NCI-H2107 treated with DMSO at 0.1 percent for 48 hours (cell line): ENCODE data around the gene NPIPB8.
"Not testable (repeated sequence)": the region's sequence is repeated elsewhere in the genome, so short reads cannot be mapped to it uniquely, and the experiment has no call there.

Experiments used
- DNase-seq: peaks from one replicate; lab custom pipeline; 2025; ENCODE audit not compliant: unreplicated experiment; lab: John Stamatoyannopoulos, UW

NPIPB8 gene

DNA sequence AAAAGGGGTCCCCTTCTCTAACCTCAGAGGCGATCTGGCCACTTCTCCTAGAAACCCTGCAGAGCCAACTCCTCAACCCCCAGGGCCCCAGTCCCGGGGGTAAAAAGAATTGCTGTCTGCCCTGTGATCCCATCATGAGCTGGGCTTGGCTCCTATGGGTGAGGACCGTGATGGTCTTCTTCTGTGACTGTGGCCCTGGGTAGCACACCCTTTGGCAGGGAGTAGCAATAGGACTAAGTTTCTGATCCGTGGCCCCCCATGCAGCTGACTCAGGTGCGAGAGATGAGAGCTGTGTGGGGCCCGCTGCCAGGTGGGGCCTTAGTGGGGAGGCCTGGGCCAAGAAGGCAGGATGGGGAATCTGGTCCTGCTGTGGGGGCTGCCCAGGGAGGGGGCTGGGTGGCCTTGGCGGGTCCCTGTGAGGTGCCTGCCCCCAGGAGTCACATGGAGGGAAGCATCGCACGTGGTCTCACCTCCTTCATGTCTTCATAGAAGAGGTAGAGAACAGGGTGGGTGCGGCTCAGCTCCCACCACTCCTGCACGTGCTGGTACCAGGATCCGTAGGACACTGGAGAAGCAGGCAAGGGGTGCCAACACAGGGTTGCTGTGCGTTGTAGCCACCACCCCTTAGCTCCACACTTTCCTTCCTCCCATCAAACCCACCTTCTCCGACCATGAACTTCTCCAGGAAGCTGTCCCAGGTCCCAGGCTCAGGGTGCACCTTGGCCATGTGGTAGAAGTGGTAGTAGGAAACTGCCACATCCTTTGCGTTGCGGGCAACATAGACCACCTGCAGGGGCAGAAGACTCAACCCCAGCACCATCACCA lies 31.4 kb upstream of the NPIPB8 start:
- DNase-seq = no peak

DNA sequence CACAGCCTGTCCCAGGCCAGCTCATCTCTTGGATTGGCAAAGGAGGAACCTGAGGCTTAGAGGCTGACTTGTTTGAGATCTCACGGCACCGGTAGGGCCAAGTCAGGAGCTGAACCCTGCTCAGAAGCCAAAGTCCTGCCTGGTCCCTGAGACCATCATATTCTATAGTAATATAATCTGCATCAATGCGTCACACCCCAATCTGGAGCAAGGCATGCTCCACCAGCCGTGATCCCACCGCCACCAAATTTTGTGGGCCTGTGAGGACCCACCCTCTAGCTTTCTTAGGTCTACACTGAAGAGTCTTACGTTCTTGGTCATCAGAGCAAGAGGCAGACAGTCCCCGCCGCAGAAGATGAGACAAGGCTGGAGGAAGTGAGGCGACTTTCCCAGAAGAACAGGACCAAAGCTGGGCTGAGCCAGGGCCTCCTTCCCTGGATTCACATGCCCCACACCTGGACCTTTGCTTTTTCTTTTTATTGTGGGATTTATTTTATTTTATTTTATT lies 30.7 kb upstream of the NPIPB8 start:
- no peak for DNase-seq

DNA sequence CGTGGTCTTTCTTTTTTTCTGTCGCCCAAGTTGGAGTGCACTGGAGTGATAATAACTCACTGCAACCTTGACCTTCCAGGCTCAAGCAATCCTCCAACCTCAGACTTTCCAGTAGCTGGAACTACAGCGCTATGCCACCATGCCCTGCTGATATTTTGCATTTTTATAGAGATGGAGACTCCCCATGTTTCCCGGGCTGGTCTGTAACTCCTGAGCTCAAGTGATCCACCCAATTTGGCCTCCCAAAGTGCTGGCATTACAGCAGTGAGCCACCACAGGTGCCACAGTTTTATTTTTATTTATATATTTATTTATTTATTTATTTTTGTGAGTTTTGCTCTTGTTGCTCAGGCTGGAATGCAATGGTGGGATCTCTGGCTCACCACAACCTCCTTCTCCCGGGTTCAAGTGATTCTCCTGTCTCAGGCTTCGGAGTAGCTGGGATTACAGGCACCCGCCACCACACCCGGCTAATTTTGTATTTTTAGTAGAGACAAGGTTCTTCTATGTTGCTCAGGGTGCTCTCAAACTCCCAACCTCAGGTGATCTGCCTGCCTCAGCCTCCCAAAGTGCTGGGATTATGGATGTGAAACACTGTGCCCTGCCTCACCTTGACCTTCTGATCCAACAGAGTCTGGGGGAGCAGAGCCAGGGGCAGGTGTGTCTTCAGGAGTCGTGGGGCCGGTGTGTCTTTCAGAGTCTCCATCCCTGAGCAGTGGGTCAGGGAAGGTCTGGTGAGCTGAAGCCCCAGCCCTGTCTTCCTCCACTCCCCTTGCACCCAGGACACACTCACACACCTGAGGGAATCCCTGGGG lies 30.0 kb upstream of the NPIPB8 start:
- DNase-seq = not testable (repeated sequence)

DNA sequence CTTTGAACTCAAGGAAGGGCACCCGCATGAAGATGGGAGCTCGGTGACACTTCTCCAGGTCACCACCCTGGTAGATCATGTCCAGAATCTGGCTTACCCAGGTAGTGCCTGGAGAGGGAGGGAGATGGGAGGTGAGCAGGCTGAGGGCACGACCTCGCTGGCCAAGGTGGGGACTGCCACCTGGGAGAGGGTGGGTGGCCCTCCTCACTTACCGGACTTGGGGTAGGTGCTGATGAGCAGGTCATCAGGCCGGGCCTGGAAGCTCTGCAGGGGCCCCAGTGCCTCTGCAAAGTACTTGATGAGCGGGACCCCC lies 29.4 kb upstream of the NPIPB8 start:
- DNase-seq = not testable (repeated sequence)

DNA sequence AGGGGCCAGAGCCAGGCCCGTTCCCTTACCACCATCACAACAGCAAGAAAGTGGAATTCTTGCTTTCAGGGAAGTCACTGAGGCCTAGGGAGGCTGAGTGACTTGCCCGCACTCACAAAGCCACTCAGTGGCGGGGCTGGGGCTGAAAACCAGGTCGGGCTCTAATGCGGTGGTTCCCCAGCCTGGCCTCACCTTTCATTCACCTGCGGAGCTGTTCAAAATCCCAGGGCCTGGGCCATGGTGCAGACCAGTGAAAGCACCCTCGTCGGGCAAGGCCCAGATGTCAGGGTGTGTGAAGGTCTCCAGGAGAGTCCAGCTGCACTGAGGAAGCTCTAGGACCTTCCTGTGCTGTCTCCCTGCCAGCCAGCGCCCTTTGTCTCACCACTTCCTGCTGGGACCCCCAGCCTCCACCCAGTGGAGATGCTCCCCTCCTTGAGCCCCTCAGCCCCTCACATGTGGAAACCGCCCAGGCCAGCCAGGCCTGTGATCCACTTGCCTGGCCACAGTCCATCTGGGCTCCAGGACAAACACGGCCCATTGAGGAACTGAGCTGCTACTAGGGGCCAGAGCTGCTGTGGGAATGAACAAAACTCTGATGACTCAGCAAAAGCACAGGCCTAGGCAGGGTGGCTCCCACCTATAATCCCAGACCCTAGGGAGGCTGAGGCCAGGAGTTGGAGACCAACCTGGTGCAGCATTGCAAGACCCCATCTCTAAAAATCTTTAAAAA lies 28.8 kb upstream of the NPIPB8 start:
- DNase-seq = not testable (repeated sequence)

DNA sequence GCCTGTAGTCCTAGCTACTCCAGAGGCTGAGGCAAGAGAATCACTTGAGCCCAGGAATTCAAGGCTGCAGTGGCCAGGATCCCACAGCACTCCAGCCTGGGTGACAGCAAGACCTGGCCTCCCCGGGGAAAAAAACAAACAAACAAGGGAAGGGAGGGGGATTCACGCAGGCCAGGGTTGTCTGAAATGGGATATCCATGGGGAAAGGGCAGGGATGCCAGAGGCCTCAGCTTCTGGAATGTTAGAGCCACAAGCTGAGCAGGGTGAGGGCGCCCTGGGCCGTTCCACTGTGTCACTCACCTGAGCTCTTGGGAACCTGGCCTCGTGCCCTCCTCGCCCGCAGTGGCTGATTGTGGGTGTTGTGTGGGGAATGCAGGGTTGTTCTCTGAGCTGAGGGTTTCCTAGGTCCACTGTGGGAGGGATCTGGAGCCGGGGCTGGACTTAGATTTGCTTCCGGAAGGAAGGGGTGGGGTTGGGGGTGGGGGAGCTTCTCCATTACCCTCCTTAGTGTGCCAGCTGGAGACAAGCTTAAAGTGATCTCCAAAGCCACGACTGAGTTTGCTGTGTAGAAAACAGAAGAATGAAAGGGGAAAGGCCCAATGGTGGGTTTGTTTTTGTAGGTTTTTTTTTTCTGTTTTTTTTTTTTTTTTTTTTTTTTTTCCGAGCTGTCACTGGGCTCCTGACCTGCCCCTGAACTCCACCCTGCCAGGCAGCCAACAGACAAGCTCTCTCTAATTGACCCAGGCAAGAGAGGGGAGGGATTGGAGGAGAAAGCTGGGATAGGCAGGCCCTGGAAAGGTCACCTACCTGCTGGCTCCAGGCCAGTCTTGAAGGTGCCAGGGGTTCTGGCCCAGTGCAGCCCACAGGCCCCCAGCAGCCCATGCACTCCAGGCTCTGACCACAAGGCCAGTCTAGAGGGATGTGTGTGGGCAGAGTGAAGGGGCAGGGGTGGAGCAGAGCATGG lies 28.0 kb upstream of the NPIPB8 start, which contains the start of gene SULT1A1:
TSS of gene SULT1A1 (minus strand) at position 414 of the 964 bp plus-strand sequence. CDS start 1,189 bp downstream, outside the sequence.
- DNase-seq = no peak

DNA sequence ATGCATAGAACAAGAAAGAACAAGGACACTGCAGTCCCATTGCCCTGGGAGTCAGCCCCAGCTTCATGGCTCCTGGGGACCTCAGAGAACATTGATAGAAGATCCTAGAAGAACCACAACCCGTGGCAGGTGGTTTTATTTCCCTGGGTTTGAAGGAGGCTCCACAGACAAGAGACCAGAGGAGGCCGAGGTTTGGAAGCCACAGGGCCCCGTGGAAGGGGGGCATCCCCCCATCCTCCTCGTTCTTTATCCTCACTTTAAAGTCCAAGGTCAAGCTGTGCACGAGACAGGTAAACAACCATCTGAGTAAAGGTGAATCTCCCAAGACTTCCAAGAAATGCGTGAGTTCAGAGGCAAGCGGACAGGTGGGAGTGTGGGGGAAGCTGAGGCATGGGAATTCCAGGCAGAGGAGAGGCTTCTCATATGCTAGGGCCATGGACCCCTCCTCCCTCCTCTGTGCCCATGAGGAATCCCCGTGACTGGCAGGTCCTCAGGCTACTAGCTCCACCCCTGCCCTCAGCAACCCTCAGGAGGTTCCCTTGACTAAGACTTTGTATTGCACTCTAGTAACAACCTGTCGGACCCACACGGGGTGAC lies 27.2 kb upstream of the NPIPB8 start:
- DNase-seq = no peak

DNA sequence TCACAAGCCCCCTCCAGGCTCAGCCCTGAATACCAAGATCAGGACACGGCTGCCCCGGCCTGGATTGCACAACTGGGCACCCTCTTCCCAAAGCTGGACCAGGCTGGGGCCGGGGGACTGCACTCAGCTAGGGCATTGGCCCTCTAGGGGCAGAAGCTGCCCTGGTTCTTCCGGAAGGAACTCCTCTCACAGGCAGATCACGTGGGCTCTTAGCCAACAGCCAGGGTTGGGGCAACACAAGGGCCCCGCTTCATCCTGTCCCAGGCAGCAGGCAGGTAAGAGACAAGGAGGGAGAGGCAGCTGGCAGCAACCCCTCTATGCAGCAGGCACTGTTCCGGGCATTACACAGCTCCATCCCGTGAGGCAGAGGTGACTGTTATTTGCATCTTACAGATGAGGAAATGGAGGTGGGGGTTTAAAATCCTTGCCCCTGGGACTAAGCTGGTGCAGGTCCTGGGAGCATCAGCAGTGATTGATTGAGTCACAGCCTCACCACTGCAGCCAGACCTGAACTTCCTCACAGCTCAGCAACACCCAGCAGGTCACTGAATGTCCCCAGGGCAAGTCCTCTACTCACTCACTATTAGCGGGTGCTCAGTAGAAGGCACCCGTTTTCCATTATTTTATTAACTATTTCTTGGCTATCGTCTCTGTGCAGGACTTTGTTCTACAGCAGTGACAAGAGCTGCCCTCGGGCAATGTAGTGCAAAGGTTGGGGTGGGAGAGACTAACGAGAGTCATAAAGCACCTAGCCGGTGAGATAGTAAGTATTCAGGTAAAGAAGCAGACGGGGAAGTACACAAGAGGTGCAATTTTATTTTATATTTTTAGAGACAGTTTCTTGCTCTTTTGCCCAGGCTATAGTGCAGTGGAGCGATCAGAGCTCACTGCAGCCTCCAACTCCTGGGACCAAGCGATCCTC lies 25.2 kb upstream of the NPIPB8 start:
- DNase-seq = not testable (repeated sequence)

DNA sequence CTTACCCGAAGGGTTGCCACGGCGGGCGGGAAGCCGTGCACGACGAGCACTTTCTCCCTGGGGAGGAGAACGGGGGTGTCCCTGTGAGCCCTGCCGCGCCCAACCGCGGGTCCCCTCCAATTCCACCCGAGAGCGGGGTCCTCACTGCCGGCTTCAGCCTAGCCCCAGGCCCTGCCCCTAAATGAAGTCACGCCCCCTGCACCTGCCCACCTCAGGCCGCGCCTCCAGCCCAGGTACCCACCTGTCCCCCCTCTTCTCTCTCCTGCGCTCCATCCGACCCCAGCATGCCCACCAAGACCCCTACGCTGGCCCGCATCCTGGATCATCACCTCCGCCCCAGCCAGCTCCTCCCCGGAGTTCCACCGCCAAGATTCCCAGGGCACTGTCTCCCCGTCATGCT lies 24.0 kb upstream of the NPIPB8 start:
- not testable (repeated sequence) for DNase-seq

DNA sequence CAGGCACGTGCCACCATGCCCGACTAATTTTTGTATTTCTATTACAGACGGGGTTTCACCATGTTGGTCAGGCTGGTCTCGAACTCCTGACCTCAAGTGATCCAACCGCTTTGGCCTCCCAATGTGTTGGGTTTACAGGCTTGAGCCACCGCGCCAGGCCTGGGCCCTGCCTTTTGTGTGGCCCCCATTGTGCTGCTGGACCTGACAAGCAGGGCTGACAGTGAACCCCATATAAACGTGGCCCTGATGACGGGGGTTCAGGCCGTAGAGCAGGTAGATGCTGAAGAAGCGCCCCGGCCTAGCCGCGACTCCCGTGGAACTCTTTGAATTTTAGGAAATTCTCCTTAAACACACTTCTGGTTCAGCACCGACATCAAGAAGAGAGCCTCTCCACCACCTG lies 23.3 kb upstream of the NPIPB8 start:
- not testable (repeated sequence) for DNase-seq

DNA sequence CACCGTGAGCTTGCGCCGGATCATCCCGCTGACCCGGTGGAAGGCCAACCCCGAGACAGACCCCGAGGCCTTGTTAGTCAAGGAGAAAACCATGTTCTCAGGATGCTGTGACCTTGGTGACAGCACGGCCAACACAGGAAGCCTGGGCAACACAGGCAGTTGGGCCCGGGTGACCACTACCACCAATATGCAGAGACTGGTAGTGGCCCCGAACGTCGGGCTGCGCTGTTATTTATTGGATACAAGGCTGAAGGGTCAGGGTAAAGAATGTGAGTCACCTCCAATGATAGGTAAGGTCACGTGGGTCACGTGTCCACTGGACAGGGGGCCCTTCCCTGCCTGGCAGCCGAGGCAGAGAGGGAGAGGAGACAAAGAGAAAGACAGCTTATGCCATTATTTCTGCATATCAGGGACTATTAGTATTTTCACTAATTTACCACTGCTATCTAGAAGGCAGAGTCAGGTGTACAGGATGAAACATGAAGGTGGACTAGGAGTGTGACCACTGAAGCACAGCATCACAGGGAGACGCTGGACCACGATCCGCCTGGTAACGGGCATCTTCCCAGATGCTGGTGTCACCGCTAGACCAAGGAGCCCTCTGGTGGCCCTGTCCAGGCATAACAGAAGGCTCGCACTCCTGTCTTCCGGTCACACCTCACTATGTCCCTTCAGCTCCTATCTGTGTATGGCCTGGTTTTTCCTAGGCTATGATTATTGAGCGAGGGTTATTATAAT lies 22.2 kb upstream of the NPIPB8 start:
- not testable (repeated sequence) for DNase-seq

DNA sequence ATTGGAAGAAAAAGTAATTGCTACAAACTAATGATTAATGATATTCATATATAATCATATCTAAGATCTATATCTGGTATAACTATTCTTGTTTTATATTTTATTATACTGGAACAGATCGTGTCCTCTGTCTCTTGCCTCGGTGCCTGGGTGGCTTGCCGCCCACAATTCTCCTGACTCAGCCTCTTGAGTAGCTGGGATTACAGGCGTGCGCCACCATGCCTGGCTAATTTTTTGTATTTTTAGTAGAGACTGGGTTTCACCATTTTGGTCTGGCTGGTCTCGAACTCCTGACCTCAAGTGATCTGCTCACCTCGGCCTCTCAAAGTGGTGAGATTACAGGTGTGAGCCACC lies 21.7 kb upstream of the NPIPB8 start:
- not testable (repeated sequence) for DNase-seq

DNA sequence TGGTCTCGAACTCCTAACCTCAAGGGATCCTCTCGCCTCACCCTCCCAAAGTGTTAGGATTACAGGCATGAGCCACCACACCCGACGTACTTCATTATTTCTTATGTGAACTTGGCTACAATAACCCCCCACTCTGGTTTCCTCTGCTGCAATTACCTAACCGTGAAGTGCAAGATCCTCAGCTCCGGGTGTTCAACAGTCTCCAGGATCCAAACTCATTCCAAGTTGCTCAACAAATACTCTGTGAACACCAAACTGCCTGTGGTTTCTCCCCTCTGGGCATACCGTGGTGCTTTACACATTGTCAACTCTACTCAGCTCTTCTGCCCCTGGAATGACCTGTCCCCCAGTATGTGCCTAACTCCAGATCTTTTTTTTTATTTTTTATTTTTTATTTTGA lies 21.2 kb upstream of the NPIPB8 start:
- DNase-seq = no peak

DNA sequence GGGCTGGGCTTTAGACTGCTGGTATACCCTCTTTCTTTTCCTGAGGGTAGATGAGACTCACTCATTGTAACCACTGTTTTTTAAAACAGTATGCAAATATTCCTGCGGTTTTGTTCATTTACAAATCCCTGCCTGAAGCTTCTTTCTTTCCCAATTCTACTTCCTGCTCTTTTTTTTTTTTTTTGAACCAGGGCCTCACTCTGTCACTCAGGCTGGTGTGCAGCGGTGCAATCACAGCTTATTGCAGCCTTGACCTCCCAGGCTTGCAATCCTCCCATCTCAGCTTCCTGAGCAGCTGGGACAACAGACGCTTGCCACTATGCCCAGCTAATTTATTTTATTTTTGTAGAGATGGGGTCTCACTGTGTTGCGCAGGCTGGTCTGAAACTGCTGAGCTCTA lies 20.0 kb upstream of the NPIPB8 start:
- DNase-seq = peak; percentile 32

DNA sequence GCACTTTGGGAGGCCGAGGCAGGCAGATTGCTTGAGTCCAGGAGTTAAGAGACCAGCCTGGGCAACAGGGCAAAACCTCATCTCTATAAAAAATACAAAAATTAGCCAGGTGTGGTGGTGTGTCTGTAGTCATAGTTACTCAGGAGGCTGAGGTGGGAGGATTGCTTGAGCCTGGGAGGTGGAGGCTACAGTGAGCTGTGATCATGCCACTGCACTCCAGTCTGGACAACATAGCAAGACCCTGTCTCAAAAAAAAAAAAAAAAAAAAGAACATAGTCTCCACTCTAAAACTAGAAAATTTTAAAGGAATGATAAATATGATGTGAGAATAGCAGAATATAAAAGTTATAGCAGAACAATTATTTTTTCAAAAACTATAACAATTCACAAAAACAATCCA lies 17.5 kb upstream of the NPIPB8 start:
- not testable (repeated sequence) for DNase-seq

DNA sequence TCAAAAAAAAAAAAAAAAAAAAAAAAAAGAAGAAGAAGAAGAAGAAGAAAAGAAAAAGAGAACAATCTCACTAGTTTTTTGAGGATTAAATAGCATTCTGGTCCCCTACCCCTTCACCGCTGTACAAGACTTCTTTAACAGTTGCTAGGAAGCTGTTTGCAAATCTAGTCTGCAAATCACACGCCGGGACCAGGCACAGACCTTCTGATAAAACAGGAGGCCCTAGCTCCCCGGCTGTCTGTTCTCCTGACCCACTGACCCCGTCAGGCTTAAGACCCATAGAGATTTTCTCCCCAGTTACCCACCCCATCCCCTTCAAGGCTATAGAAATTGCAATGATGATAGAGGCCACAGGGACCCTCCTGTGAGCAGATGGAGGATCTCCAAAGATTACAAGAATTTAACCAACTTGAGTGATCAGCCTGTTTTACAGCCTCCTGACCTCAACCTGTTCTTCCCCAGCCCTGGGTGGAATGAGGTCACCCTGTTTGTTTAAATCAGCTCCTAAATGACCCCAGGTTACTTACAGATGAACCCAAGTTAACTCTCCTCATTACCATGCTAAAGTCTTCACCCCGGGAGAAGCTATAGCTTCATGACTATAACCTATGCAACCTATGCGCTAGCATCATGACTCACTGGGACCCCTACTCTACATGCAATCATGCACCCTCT lies 16.2 kb upstream of the NPIPB8 start:
- no peak for DNase-seq

DNA sequence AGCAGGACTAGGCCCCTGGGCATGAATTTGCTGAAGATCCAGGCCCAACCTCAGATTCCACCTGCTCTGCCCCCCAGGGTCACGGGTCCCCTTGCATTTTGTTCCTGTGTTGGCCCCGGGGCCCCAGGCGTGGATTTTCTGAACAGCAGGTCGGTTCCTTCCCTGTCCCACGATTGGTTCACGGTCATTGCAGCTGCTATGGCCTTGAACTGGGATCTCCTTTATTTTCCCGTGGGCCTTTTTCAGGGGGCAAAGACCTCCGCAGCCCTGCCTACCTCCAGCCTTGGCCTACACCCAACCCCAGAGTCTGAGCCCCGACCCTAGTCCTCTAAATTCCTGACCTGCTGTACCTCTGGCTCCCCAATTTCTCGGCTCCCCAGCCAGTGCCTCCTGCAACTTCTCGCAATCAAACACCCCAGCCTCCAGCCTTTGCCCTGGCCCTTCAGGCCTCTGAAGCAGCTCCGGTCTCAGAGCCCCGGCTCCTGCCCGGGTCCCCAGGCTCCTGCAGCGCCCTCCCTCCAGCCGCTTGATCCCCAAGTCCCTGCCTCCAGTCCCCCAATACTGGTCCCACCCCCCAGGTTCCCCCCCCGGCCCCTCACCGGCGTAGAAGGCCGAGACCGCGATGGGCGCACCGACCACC lies 15.2 kb upstream of the NPIPB8 start:
- DNase-seq = not testable (repeated sequence)
